GM18508 (cell line): ENCODE results near the gene SART1.
"Not testable (repeated sequence)": the region's sequence is repeated elsewhere in the genome, so short reads cannot be mapped to it uniquely, and the experiment has no call there.

Experiments used
- ATAC-seq: cut with Tn5 transposase; IDR thresholded peaks from one replicate; pipeline ENCODE4 v1.9.1; 2021; ENCODE audit warnings: moderate number of reproducible peaks; ENCODE audit not compliant: insufficient read depth, unreplicated experiment

The SART1 gene

DNA sequence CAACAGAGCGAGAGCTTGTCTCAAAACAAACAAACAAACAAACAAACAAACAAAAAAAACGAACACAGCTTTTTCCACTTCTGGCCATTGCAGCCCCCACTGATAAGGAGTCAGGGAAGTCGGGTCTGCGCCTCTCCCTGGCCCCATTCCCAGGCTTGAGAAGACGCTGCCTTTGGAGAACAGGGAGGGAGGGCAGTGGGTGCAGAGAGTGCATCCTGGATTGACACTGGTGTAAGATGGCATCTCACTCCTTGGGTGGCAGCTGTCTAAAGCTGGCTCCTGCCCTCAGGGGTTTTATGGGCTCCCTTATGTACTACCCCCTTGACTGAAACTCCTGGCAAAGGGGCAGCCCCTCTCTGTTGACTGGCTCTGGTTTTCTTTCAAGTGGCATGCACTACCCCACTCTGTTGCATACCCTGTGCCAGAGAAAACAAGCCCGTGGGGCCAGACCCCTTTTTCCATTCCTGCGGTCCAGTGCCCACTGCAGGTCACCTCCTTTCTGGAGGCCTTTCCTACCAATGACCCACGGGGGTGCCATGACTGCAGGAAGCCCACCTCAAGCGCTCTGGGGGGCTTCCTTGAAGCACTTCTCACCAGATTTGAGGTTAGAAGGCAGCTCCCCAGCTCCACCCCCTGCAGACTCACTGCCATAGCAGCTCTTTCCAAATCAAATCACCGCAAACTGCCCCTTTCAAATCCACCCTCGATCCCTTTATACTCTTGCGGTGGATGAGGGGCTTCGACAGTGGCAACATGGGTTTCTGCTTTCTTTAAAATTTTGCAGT, 29.6 kb upstream of the SART1 start:
- no peak for ATAC-seq

DNA sequence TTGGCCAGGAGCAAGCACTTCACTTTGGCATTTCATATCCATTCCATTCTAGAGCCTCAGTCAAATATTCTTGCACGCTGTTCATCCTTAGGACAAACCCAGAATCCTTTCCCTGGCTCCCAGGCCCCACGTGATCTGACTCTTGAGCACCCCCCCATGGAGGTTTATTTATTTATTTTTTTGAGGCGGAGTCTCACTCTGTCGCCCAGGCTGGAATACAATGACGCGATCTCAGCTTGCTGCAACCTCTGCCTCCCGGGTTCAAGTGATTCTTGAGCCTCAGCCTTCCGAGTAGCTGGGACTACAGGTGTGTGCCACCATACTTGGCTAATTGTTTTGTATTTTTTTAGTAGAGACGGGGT, 29.0 kb upstream of the SART1 start:
- ATAC-seq, result no peak

DNA sequence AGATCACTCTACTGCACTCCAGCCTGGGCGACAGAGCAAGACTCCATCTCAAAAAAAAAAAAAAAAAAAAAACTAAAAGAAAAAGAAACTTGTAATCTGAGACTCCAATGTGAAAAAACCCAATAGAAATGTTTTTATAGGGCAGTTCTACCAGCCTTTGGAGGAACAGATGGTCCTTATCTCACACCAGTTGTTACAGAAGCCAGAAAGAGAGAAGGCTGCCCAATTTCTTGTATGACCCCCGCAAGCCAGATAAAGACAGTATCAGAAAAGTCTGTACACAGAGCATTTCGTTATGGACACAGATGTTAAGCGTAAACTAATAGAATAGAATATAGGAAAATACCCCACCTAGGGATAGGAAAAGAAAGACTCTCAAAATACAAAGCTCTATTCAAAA, 27.5 kb upstream of the SART1 start:
- no peak for ATAC-seq

DNA sequence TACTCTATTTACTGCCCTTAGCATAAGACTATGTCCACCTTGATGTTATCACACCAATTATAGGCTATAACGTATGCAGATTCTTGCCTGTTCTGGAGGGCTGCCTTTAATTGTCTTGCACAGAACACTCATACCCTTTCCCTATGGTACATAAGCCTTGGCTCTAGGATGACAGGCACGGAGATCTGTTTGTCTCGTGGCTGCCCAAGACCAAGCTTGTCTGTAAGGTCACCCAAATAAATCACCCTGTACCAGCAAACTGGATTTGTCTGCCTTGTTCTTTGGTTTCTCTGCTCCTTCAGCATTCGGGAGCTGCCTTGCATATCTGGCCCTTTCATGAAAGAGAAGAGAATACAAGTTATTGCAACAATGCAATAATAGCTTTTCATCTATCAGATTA, 23.8 kb upstream of the SART1 start:
- no peak for ATAC-seq

DNA sequence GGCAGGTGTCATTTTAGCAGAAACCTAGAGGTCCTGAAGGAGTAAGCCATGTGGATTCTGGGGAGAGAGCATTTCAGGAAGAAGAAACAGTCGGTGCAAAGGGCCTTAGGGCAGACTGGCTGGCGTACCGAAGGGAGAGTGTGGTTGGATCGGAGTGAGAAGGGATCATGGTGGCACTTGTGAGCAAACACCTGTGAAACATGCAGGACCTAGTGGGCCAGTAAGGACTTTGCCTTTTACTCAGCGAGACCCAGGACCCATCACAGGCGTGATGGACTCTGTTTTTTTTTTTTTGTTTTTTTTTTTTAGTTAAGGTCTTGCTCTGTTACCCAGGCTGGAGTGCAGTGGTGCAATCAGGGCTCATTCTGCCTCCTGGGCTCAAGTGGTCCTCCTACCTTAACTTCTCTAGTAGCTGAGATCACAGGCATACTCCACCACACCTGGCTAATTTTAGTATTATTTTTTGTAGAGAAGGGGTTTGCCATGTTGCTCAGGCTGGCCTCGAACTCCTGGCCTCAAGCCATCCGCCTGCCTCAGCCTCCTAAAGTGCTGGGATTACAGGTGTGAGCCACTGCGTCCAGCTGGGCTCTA, 19.7 kb upstream of the SART1 start:
- ATAC-seq, result no peak

DNA sequence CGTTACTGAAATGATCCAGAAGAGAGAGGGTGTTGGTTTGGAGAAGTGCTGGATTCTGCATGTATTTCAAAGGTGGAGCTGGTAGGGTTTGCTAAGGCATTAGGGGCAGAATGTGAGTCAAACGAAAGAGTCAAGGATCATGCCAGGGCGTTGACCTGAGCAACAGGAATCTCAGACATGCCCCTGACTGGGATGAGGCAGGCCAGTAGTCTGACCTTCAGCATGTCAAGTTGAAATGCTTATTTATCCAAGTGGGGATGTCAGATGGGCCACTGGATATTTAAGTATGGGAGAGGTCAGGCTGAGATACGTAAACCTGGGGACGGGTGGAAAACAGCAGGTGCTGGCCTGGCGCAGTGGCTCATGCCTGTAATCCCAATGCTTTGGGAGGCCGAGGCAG, 19.0 kb upstream of the SART1 start:
- ATAC-seq, result no peak

DNA sequence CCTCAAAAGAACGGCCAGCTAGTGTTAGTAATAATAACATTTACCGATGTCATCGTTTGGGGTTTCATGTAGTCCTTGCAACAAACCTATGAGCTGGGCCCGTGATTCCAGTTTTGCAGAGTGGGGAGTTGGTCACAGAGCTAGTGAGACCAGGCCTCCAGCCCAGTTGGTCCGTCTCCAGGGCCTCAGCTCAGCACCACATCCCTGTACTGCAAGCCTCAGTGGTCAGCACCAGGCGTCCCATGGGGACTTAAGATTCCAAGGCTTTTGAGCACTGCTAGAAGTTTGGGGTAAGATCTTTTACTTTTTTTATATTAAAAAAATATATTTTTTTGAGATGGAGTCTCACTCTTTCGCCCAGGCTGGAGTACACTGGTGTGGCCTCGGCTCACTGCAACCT, 17.3 kb upstream of the SART1 start:
- no peak for ATAC-seq

DNA sequence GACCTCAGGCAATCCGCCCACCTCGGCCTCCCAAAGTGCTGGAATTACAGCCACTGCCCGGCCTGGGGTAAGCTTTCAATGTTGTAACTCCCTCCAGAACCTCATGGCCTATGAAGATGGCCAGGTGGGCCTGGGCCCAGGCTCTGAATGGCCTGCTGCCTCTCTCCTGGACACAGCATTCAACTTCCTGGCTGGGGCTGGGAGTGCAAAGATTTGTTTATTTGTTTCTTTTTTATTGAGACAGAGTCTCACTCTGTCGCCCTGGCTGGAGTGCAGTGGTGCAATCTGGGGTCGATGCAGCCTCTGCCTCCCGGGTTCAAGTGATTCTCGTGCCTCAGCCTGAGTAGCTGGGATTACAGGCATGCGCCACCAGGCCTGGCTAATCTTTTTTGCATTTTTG, 16.8 kb upstream of the SART1 start:
- ATAC-seq, result no peak

DNA sequence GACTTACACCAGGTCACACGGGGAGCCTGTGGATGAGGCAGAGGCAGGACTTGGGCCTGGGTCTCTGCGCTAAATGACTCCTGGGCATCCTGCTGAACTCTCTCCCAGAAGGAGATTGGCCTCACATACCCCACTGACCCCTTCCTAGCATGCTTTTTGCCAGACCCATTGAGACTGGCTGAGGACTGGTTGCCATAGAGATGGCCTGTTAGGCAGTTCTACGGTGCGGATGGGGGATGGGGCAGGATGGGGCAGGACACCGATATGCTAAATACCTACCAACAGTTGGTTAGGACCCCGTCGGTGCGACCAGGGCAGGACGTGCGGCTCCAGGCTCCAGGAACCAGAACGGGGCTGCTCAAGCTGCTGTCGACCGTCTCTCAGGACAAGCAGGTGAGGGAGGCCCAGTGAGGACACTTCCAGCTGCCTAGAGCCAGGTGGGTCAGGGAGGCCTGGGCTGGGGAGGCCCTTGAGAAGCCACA, 16.1 kb upstream of the SART1 start, which contains the start of gene TSGA10IP:
Gene TSGA10IP, plus strand, starts transcription at position 51 of the 482 bp plus-strand sequence. Its CDS starts 196 bp downstream, at position 247.
- no peak for ATAC-seq

DNA sequence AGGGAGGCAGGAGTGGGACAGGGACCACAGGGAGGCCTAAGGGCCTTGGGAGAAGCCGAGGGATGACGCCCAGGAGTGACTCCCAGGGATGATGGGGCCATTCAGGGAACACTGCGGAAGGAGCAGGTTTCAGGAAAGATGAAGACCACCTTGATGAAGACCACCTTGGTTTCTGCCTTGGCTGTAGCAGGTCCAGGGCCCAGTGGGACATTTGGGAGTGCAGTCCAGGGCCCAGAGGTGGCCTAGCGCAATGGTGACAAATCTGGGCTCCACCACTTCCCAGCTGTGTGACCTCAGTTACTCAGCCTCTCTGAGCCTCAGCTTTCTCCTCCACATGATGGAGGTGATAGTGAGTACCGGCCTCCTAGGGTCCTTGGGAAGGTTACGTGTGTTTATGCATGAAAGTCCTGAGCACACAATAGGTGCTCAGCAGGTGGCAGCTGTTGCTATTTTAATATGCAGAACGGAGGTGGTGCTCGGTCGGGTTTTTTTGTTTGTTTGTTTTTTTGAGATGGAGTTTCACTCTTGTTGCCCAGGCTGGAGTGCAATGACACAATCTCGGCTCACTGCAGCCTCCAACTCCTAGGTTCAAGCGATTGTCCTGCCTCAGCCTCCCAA, 15.5 kb upstream of the SART1 start:
- ATAC-seq, result no peak

DNA sequence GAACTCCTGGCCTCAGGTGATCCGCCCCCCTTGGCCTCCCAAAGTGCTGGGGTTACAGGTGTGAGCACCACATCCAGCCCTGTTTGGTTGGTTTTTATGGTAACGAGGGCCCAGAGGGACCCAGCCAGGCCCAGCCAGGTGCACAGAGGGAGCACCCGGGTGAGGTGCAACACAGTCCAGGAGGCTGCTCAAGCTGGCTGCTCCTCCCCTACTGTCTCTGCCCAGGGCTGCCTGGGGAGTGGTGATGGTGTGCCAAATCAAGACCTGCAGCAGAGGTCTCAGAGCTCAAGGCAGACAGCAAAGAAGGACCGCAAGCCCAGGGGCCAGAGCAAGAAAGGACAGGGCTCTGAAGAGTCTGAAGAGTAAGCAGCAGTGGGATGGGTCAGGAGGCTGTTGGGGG, 14.9 kb upstream of the SART1 start:
- ATAC-seq, result no peak

DNA sequence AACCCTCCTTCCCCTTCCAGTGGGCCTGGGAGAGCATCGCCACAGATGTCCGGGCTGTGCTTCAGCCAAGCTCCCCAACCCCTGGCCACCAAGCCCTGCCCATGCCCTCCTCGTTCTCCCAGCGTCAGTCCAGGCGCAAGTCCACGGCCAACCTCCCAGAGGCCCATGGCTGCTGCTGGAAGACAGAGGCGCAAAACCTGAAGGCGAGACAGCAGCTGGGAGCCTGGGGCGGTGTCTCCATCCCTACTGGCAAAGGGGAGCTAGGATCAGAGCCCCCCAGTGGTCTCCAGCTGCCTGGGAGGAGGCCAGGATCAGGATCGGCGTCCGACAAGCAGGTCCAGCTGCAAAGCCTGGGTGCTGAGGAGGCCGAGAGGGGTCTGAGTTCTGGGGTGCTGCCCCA, 14.4 kb upstream of the SART1 start:
- no peak for ATAC-seq

DNA sequence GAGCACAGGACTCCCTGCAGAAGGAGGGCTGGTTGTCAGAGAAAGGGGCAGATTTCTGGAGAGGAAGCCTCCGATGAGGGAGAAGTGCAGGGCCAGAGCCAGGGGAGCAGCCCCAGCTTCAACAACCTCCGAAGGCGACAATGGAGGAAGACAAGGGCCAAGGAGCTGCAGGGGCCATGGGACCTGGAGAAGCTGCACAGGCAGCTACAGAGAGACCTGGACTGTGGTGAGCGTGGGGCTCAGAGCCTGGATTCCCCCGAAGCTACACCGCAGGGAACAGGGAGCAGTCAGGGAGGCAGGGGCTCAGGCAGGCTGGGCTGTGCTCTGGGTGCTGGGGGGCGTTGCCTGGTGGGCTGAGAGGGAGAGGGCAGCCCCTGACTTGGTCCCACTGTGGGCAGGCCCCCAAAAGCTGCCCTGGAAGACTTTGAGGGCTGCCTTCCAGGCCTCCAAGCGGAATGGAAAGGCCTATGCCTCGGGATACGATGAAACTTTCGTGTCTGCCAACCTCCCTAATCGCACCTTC, 13.9 kb upstream of the SART1 start:
- no peak for ATAC-seq

DNA sequence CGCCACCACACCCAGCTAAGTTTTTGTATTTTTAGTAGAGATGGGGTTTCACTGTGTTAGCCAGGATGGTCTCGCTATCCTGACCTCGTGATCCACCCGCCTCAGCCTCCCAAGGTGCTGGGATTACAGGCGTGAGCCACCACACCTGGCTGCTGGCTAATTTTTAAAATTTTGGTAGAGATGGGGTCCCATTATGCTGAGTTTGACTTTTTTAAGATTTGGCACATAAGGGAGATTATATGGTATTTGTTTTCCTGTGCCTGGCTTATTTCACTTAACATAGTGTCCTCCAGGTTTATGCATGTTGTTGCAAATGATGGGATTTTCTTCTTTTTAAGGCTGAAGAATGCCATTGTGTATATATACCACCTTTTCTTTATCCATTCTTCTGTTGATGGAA, 10.8 kb upstream of the SART1 start:
- ATAC-seq, result not testable (repeated sequence)

DNA sequence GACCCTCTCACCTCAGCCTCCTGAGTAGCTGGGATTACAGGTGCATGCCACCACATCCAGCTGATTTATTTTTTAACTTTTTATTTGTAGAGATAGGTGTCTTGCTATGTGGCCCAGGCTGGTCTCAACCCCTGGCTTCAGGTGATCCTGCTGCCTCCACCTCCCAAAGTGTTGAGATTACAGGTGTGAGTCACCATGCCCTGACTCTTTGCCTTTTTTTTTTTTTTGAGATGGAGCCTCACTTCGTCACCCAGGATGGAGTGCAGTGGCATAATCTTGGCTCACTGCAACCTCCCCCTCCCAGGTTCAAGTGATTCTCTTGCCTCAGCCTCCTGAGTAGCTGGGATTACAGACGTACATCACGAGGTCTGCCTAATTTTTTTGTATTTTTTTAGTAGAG, 9.9 kb upstream of the SART1 start:
- ATAC-seq, result not testable (repeated sequence)

DNA sequence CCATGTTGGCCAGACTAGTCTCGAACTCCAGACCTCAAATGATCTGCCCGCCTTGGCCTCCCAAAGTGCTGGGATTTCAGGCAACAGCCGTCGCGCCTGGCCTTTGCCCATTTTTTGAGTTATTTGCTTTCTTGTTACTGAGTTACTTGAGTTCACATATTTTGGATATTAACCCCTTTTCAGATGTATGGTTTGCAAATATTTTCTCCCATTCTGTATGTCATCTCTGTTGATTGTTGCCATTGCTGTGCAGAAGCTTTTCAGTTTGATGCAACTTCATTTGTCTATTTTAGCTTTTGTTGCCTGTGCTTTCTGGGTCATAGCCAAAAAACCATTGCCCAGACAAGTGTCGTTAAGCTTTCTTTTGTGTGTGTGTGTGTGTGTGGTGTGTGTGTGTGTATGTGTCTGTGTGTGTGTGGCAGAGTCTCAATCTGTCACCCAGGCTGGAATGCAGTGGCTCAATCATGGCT, 9.4 kb upstream of the SART1 start:
- ATAC-seq, result no peak

DNA sequence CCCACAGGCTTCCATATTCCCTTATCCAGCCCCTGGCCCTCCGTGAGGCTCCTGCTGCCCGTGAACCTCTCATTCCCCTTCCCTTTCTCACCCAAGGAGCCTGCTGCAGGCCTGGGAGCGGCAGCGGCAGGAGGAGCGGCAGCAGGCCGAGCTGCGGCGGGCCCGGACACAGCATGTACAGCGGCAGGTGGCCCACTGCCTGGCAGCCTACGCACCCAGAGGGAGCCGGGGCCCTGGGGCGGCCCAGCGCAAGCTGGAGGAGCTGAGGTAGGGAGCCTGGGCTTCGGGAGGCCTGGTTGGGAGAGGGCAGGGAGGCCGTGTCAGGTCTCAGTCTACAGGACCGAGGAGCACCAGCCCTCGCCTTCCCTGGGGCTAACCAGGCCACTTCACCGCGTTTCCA, 8.1 kb upstream of the SART1 start:
- no peak for ATAC-seq

DNA sequence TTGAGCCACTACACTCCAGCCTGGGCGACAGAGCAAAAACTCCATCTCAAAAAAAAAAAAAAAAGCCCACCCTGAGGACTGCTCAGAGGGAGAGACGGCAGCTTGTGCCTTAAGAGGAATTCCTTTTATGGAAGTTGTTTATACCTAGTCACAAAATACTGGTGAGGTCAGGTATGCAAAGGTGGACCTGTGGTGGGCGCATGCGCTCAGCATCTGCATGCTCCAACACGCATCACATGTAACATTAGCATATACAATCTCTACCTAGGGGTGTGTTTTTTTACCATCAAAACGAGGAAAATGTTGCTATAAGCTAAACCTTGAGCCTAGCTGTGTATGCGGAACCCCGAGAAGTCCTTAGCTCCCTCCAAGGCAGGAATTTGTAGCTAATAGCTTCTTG, 6.8 kb upstream of the SART1 start:
- no peak for ATAC-seq

DNA sequence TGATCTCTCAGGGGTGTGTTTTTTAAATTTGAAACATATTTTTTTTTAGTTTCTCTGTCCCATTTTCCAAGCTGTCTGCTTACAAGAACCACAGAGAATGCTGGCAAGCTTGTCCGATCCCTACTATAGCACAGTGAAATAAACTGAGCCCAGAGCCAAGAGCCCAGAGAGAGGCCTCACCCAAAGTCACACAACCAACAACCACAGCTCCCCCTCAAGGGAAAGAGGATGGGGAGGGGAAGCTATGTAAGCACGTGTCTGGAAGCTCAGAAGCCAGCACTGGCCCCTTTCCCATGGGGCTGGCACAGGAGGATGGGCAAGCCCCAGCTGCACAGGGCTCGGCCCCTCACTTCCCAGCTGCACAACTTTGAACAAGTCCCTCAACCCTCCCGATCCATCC, 3.2 kb upstream of the SART1 start:
- no peak for ATAC-seq

DNA sequence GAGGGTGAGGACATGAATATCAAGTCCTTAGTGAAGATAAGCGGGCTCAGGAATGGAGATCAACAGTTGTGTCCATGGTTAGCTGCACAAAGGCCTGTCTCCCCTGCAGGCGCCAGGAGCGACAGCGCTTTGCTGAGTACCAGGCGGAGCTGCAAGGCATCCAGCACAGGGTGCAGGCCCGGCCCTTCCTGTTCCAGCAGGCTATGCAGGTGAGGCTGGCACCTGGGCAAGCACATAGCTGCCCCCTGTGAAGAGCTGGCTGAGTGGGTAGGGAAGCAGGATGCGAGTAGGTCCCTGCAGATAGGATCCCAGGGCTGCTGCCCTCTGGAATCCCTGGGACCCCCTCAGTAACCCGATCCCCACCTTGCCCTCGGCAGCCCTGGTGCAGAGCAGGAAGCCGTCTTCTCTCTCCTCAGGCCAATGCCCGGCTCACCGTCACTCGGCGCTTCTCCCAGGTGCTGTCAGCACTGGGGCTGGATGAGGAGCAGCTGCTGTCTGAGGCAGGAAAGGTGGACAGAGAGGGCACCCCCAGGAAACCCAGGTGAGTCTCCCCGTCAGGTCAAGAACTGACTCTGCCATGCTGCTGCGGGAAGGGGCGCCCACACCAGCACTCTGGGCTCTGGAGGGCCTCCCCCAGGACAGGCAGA, 2.6 kb upstream of the SART1 start:
- no peak for ATAC-seq

DNA sequence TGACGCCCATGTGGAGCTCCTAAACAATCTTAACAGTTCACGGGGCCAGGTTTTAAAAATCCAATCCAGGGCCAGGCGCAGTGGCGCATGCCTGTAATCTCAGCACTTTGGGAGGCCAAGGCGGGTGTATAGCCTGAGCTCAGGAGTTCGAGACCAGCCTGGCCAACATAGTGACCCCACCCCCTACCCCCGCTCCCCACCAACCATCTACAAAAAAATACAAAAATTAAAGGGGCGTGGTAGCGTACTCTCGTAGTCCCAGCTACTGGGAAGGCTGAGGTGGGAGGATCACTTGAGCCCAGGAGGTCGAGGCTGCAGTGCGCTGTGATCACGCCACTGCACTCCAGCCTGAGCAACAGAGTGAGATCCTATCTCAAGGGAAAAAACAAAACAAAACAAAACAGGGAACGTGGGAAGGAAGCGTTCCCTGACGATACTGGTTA, 689 bp upstream of the SART1 start:
- no peak for ATAC-seq
